ENCODE measurements around the gene SLC25A34. TPM values are rescaled to one million over a fixed set of nuclear protein-coding genes. Genes with fewer than 3 reads are reported as not detected.

SLC25A34 gene
- total and polyA plus RNA-seq, 2 of the 13 experiments (the other 11 are each of a cell fraction or from before 2014, with no cell fraction given), result 0.13 to 0.18 TPM

GRCh38 chr1:15740924-15741850 is 5.1 kb downstream of the SLC25A34 start (continued):
- no peak for TF ChIP-seq ZBTB44 (CRISPR knock-in tag; IDR thresholded peaks at IDR 0.05)
- TF ChIP-seq POLR2A (IDR thresholded peaks at IDR 0.05; ENCODE audit: insufficient read depth in 1 of 2, low read depth in 2 of 2, low read length in 2 of 2), result no peak
- TF ChIP-seq ZSCAN30 (CRISPR knock-in tag; IDR thresholded peaks at IDR 0.05), result no peak
- peak; percentile 59; the same call in 1 of the 2 replicates for TF ChIP-seq ZNF331 (CRISPR knock-in tag; IDR thresholded peaks at IDR 0.05)
- TF ChIP-seq TBX2 (CRISPR knock-in tag; IDR thresholded peaks at IDR 0.05; ENCODE audit: borderline replicate concordance), result peak; percentile 56; the same call in 1 of the 2 replicates
- no peak for TF ChIP-seq MNT (IDR thresholded peaks at IDR 0.05)
- no peak for TF ChIP-seq DNMT3B (CRISPR knock-in tag; conservative IDR thresholded peaks at IDR 0.05)
- no peak for TF ChIP-seq ATM (IDR thresholded peaks at IDR 0.05; ENCODE audit: borderline replicate concordance)
- no peak for TF ChIP-seq ZNF674 (CRISPR knock-in tag; IDR thresholded peaks at IDR 0.05; ENCODE audit: low read depth)
- TF ChIP-seq CHCHD3 (CRISPR knock-in tag; IDR thresholded peaks at IDR 0.05), result no peak
- no peak for TF ChIP-seq DZIP1 (CRISPR knock-in tag; IDR thresholded peaks at IDR 0.05)
- no peak for TF ChIP-seq RBM39 (IDR thresholded peaks at IDR 0.05; ENCODE audit: low read depth, low read length, poor library complexity, severe bottlenecking)
- TF ChIP-seq PTBP1 (IDR thresholded peaks at IDR 0.05; ENCODE audit: low read depth, low read length, poor library complexity, severe bottlenecking), result no peak
- TF ChIP-seq ZNF207 (IDR thresholded peaks at IDR 0.05; ENCODE audit: borderline replicate concordance), result no peak
- no peak for TF ChIP-seq SIX1 (CRISPR knock-in tag; IDR thresholded peaks at IDR 0.05; ENCODE audit: borderline replicate concordance)
- TF ChIP-seq ZNF280D (CRISPR knock-in tag; IDR thresholded peaks at IDR 0.05), result no peak
- TF ChIP-seq REXO4 (CRISPR knock-in tag; IDR thresholded peaks at IDR 0.05; ENCODE audit: borderline replicate concordance), result no peak
- TF ChIP-seq GRHL1 (CRISPR knock-in tag; conservative IDR thresholded peaks at IDR 0.05), result no peak
